ENCODE data around the gene CDX1. TPM values are rescaled to one million over a fixed set of nuclear protein-coding genes. Genes with fewer than 3 reads are reported as not detected.
"Not testable (repeated sequence)": the region's sequence is repeated elsewhere in the genome, so short reads cannot be mapped to it uniquely, and the experiment has no call there.

The CDX1 gene
- total RNA-seq, 4 donors from 2014 or later = not detected

DNA sequence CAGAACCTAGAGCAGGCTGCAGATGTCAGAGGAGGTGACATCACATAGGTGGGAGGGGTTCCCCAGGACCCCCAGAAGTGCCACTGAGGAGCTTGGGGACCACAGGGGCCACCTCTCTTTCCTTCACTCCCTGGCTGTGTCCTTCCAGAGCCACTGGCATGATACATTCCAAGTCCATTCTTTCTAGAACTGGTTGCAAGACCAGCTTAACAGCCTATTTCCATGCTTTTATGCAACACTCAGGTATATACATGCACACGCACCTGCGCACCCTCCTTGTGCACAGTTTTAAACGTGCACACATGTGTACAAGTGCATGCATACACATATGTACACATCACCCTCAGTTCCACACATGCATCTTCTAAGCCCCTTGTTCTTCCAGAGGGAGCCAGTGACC, 63.0 kb downstream of the CDX1 start:
- TF ChIP-seq POLR2A (IDR thresholded peaks at IDR 0.05) (no peak), CTCF (IDR thresholded peaks at IDR 0.05) (no peak)
- WGBS, 2 donors = 53 to 92% methylated on average over 3 of the region's 3 CpGs
- Histone ChIP-seq H3K27me3 (no peaks in the 10 kb centered on the region), H3K9me3 (no peaks in the 10 kb centered on the region), H3K4me1 (peaks cover 3 to 20% (median 6%) of the 10 kb centered on the region in 3 donors), H3K27ac (no peak overlapping the region), H3K36me3 (no peaks in the 10 kb centered on the region), H3K4me3 (no peak overlapping the region)
- intact Hi-C loops (cut with DNase I) = no loop called here
- DNase-seq = no peak

DNA sequence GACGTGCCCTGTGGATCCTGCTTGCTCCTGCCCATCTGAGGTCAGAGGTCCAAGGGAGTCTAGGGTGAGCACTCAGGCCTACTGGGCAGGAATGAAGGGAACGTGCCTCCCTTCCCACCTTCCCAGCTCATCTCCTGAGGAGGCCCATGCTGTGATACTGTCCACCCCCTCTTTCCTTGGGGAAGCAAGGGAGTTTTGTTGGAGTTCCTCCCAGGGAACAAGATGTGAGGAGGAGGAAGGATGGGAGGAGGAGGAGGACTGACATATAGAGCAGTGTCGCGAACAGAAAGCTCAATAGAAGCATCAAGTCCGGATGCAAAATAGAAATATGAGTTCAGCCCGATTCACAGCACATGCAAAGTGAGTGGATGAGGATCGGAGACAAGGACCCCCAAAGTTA, 64.3 kb downstream of the CDX1 start:
- TF ChIP-seq POLR2A (IDR thresholded peaks at IDR 0.05) (no peak), CTCF (IDR thresholded peaks at IDR 0.05) (no peak)
- Histone ChIP-seq H3K4me1 (peaks cover 3 to 20% (median 6%) of the 10 kb centered on the region in 3 donors), H3K36me3 (no peaks in the 10 kb centered on the region), H3K27ac (no peak overlapping the region), H3K9me3 (no peaks in the 10 kb centered on the region), H3K4me3 (no peak overlapping the region), H3K27me3 (no peaks in the 10 kb centered on the region)
- intact Hi-C loops (cut with DNase I) = no loop called here
- no peak for DNase-seq
- WGBS, 2 donors = 83 to 96% methylated on average over 3 to 5 of the region's 7 CpGs

DNA sequence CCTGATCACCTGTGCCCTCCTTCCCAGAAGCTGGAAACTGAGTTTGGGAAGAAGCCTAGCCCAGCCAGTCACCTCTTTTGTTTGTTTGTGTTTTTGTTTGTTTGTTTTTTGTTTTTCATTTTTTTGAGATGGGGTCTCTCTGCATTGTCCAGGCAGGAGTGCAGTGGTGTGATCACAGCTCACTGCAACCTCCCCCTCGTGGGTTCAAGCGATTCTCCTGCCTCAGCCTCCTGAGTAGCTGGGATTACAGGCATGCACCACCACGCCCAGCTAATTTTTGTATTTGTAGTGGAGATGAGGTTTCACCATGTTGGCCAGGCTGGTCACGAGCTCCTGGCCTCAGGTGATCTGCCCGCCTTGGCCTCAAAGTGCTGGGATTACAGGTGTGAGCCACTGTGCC, 67.1 kb downstream of the CDX1 start:
- H3K36me3 ChIP-seq; H3K4me3 ChIP-seq; H3K9me3 ChIP-seq; intact Hi-C loops (cut with DNase I); H3K27me3 ChIP-seq; H3K27ac ChIP-seq; DNase-seq: not testable (repeated sequence)
- 20 to 82% methylated on average over 2 to 4 of the region's 5 CpGs for WGBS, 2 donors
- H3K4me1 ChIP-seq = peaks cover 3 to 20% (median 6%) of the 10 kb centered on the region in 3 donors

Other genes starting within 250 kb of the CDX1 start
- gene PDE6A, start 222.0 kb upstream of the CDX1 start, total RNA-seq = 1 to 10 TPM in 2 of 4 donors, under 1 TPM in 2; 0.04 to 3.8 (median 2.2) TPM
- 10 to 100 TPM in 3 of 4 donors, 1 to 10 TPM in 1; 6.3 to 46.3 (median 29.6) TPM for gene SLC26A2, start 206.0 kb upstream of the CDX1 start, total RNA-seq
- 1 to 10 TPM; 1.1 to 4.0 (median 1.4) TPM for gene TIGD6, start 166.1 kb upstream of the CDX1 start, total RNA-seq
- 10 to 100 TPM; 12.4 to 26.3 (median 20.5) TPM for gene HMGXB3, start 166.0 kb upstream of the CDX1 start, total RNA-seq
- 10 to 100 TPM in 2 of 4 donors, 1 to 10 TPM in 2; 4.3 to 38.7 (median 15.1) TPM for gene CSF1R, start 80.2 kb upstream of the CDX1 start, total RNA-seq
- gene PDGFRB, start 10.9 kb upstream of the CDX1 start, total RNA-seq = 10 to 100 TPM in 3 of 4 donors, 1 to 10 TPM in 1; 5.6 to 51.7 (median 31.0) TPM
- not detected for gene SLC6A7, start 23.3 kb downstream of the CDX1 start, total RNA-seq
- gene CAMK2A, start 123.0 kb downstream of the CDX1 start, total RNA-seq = under 1 TPM in 1 of 4 donors, not detected in 3; 0.04 TPM
- gene ARSI, start 136.1 kb downstream of the CDX1 start, total RNA-seq = 1 to 10 TPM; 2.1 to 7.2 (median 5.1) TPM
- 10 to 100 TPM; 18.2 to 41.4 (median 24.8) TPM for gene TCOF1, start 190.9 kb downstream of the CDX1 start, total RNA-seq
- 1,000 to 10,000 TPM in 1 of 4 donors, 100 to 1,000 TPM in 2, 10 to 100 TPM in 1; 91.0 to 1,037 (median 261) TPM for gene CD74, start 246.1 kb downstream of the CDX1 start, total RNA-seq